Spinal cord (tissue), 10 donors: ENCODE measurements around the gene DNAJC4. TPM values are rescaled to one million over a fixed set of nuclear protein-coding genes. Genes with fewer than 3 reads are reported as not detected.
A peak's percentile ranks its signal among the peaks of the same experiment; 100 is the strongest.

ENCODE experiments used
- DNase-seq, 6 donors: peaks; one replicate each; pipeline versions ENCODE4 v3.0.0 to v3.0.0-alpha.2; 2013 to 2015; ENCODE audit warnings: low spot score in 6 of 6, low read depth in 4 of 6
- H3K27ac ChIP-seq: one replicate; pipeline ENCODE4 v1.5.1; 2013; ENCODE audit warnings: low read depth, low read length, control low read depth
- H3K27me3 ChIP-seq: one replicate; pipeline ENCODE4 v1.6.1; 2013; ENCODE audit warnings: low read length; ENCODE audit not compliant: control insufficient read depth, insufficient read depth
- H3K36me3 ChIP-seq: one replicate; pipeline ENCODE4 v1.6.1; 2013; ENCODE audit warnings: low read length; ENCODE audit not compliant: control insufficient read depth, insufficient read depth
- H3K4me1 ChIP-seq: one replicate; pipeline ENCODE4 v1.6.1; 2013; ENCODE audit warnings: low read length; ENCODE audit not compliant: control insufficient read depth, insufficient read depth
- H3K4me3 ChIP-seq: one replicate; pipeline ENCODE4 v1.5.1; 2013; ENCODE audit warnings: low read depth, low read length, control low read depth
- H3K9me3 ChIP-seq: one replicate; pipeline ENCODE4 v1.6.1; 2013; ENCODE audit warnings: low read length; ENCODE audit not compliant: control insufficient read depth, insufficient read depth
- WGBS: methylation state at CpG from one replicate; pipeline ENCODE4 v1.1.5; 2013; ENCODE audit warnings: missing lambda C conversion rate; ENCODE audit not compliant: insufficient coverage; 5-methylcytosine and 5-hydroxymethylcytosine counted together
- polyA plus RNA-seq, 2 donors: library from polyadenylated mRNA; unstranded; fragments of 120-200 nt; gene quantifications; one replicate each; pipeline ENCODE4 v1.2.1, GENCODE V29; 2013; ENCODE audit not compliant: insufficient read length in 2 of 2
- total RNA-seq, 2 donors: library from RNA; depleted of rRNA in 1 of 2; stranded (reverse); fragments of 120-200 nt in 1 of 2; fragments of >200 nt in 1 of 2; gene quantifications; one replicate each; pipeline versions ENCODE4 v1.2.3 to v1.2.4, GENCODE V29; 2013 to 2014
- donor health status: healthy.

DNAJC4 gene
- total and polyA plus RNA-seq, 4 donors = 14.7 to 77.4 (median 44.9) TPM

DNA sequence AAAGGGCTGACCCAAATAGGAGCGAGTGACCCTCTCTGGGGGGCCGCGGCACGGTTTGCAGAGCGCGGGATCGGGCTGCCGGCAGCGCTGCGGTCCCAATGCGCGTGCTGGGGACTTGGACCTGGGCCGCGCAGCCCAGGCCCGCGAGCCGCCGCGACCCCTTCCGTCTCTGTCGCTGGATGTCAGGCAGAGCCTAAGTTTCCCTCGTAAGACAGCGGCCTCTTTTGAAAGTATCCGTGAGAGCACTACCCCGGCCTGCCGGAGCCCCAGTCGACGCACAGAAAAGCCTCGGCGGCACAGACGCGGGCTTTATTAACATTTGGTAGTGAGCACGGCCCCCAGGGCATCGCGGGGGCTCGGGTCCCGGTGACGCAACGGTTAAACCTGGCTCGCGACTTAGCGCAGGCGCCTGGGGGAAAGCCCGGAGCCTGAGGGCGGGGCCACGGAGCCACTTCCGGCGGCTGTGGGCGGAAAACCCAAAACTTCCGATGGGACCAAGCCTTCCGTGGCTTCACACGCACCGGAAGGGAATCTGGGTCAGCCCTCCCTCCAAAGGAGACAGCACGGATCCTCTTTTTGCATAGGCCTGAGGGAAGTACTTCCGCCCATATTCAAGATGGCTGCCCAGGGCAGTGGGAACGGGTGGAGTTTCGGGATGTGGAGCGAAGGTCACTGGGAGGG, 39.3 kb downstream of the DNAJC4 start:
- Histone ChIP-seq H3K4me3 (peak overlapping the region; percentile 57), H3K27ac (peak overlapping the region; percentile 98)
- DNase-seq = peak; percentile 96 to 100 (median 98)

DNA sequence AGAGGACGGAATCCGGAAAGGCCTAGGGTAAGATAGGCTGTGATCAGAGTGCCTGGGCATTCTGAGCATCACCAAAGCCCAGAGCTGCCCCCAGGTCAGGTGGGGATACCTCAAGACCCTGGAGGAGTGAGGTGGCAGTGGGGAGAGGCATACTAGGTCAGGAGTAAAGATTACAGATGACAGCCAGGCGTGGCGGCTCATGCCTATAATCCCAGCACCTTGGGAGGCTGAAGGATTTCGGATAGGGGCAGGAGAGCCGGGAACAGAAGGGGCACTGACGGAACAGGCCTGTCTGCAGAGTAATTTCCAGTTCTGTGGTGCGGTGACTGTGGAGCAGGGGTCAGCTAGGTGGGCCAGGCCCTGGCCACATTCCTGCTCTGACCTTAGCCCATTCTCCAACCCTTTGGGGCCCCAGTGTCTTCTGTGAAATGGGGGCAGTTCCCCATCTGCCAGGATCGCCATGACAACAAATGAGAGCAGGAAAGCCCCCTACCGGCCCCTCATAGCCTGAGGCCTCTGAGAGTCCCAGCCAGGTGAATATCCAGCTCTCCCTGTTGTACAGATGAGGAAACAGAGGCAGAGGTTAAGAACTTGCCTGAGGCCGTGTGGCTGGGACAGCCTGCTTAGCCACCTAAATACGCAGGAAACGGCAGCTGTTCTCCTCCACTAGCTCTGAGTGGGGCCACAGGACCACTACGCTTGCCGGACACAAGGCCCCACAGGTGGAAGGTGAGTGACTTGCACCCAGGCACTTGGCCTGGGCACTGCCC, 44.9 kb downstream of the DNAJC4 start:
- Histone ChIP-seq H3K4me1 (peaks cover 20% of the 10 kb centered on the region), H3K27me3 (no peaks in the 10 kb centered on the region), H3K4me3 (no peak overlapping the region), H3K27ac (no peak overlapping the region), H3K9me3 (no peaks in the 10 kb centered on the region), H3K36me3 (peaks cover 61% of the 10 kb centered on the region)
- 86% methylated on average over 14 of the region's 15 CpGs for WGBS
- DNase-seq = no peak

More for the DNA sequence above, 39.3 kb downstream of the DNAJC4 start:
- Histone ChIP-seq H3K27me3 (no peaks in the 10 kb centered on the region), H3K4me1 (peaks cover 41% of the 10 kb centered on the region), H3K36me3 (peaks cover 50% of the 10 kb centered on the region), H3K9me3 (no peaks in the 10 kb centered on the region)
- WGBS = under 1% methylated on average over 58 of the region's 58 CpGs

DNA sequence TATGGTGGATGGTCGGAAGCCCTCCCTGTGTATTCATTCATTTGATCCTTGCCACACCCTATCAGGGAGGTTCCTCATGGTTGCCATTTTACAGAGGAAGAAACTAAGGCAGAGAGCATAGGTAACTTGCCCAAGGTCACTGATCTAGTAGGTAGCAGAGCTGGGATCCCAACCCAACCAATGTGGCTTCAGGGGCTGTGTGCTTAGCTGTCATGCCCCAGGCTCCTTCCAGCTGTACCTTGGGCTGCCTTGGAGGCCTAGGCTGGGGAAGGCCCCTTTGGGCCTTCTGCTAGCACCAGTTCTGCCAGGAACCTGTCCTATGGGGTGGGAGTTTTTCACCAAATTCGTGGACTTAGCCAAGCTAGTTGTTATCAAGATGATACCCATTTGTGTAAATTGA, 45.5 kb downstream of the DNAJC4 start:
- Histone ChIP-seq H3K27me3 (no peaks in the 10 kb centered on the region), H3K36me3 (peaks cover 61% of the 10 kb centered on the region), H3K4me1 (peaks cover 14% of the 10 kb centered on the region), H3K4me3 (no peak overlapping the region), H3K9me3 (no peaks in the 10 kb centered on the region), H3K27ac (no peak overlapping the region)
- WGBS = 100% methylated on average over 1 of the region's 2 CpGs
- no peak for DNase-seq

DNA sequence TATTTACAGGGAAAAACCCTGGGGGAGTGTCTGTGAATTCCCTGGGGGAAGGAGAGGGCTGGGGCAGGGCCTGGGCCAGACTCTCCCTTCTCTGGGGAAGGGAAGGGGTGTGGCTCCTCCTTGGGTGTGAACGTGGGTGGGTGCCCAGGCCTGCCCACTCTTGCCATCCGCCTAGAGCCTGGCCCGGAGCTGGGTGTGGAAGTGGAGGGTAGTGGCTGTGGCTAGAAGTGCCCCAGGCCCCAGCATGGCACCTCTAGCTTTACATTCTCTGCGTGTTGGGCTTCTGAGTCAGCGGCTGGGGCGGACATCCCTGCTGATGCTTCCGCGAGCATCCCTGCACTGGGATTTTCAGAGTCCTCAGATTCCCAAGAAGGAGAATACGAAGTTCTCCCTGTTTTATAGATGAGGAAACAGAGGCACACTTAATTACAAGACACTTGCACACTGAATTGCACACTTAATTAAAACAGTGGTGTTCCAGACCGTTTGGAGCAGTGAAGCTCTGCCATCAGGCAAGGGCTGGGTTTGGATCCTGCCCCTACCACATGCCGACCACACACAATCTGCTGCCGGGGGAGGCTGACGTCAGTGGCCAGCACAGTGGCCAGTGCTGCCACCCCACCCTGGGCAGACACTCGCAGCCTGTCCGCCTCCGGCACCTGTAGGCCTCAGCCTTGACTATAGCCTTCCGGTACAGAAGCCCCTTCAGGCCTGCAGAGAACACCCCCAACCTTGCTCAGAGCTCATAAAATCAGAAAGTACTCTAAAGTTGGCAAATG, 46.5 kb downstream of the DNAJC4 start:
- H3K9me3 ChIP-seq = no peaks in the 10 kb centered on the region
- H3K36me3 ChIP-seq = peaks cover 66% of the 10 kb centered on the region
- H3K27ac ChIP-seq = no peak overlapping the region
- DNase-seq = no peak
- no peaks in the 10 kb centered on the region for H3K27me3 ChIP-seq
- H3K4me1 ChIP-seq = peaks cover 8% of the 10 kb centered on the region
- 87% methylated on average over 14 of the region's 17 CpGs for WGBS
- H3K4me3 ChIP-seq = no peak overlapping the region

DNA sequence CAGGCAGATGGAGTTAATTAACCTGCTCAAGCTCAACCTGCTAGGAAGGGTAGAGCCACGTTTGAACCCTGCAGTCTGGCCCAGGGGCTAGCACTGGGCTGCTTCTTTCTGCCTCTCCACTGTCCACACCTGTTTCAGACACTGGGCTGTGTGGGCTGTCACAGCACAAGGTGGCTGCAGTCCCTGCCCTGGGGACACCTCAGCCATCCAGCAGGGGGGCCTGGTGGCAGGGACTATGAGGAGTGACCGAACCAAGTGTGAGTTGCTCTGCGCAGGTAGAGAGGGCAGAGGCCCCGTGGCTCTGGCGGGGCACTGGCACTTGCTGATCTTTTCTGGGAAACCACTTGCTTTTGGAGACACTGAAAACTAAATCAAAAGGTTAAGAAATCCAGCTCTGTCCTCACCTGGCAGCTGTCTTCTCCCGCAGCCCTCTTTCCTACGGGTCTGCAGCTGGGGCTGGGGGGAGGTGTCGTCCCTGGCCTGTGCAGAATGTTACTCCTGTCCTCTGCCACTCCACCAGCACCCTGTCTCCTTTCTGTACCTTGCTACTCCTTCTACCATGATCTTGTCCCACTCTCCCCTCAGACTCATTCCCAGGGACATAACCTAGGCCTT, 48.3 kb downstream of the DNAJC4 start:
- 92% methylated on average over 7 of the region's 8 CpGs for WGBS
- no peak overlapping the region for H3K27ac ChIP-seq
- peaks cover 6% of the 10 kb centered on the region for H3K4me1 ChIP-seq
- DNase-seq = no peak
- H3K9me3 ChIP-seq = no peaks in the 10 kb centered on the region
- H3K4me3 ChIP-seq = no peak overlapping the region
- no peaks in the 10 kb centered on the region for H3K27me3 ChIP-seq
- H3K36me3 ChIP-seq = peaks cover 79% of the 10 kb centered on the region

DNA sequence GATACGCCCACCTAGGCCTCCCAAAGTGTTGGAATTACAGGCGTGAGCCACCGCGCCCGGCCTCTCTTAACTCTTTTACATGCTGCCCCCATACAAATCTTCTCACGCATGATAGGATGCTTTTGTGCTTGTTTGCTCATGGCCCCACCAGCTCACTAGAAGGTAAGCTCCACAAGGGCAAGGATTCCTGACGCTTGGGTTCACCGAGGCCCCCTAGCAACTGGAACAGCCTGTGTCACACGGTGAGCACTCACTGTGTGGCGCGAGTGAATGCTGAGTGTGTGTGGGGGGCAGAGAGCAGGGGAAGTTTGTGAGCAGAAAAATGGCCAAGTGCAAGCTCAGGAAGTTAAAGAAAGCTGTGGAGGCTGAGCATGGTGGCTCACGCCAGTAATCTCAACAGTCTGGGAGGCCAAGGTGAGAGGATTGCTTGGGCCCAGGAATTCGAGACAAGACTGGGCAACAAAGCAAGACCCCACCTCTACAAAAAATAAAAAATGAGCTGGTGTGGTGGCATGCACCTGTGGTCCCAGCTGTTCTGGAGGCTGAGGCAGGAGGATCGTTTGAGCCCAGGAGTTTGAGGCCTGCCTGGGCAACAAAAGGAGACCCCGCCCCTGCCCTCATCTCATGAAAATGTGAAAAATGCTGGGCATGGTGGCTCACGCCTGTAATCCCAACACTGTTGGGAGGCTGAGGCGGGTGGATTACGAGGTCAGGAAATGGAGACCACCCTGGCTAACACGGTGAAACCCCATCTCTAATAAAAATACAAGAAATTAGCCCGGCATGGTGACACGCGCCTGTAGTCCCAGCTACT, 51.8 kb downstream of the DNAJC4 start:
- H3K9me3 ChIP-seq = no peaks in the 10 kb centered on the region
- H3K4me3 ChIP-seq = no peak overlapping the region
- WGBS = 97% methylated on average over 15 of the region's 22 CpGs
- H3K27me3 ChIP-seq = no peaks in the 10 kb centered on the region
- H3K36me3 ChIP-seq = peaks cover 60% of the 10 kb centered on the region
- H3K27ac ChIP-seq = no peak overlapping the region
- DNase-seq = no peak
- H3K4me1 ChIP-seq = peaks cover 28% of the 10 kb centered on the region

DNA sequence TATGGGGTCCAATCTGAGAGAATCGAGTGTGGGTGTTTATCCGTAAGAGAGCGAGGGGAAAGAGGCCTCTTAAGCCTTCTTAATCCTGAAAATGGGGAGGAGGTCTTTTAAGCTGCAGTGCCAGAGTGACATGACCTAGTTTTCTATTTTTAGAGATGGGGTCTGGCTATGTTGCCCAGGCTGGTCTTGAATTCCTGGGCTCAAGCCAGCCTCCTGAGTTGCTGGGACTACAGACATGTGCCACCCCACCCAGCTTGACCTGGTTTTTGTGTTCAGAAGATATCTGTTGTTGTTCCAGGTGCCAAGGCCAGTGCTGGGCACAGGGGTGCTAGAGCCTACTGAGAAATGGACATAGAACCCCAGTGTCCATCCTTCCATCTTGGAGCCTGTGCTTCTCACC, 52.7 kb downstream of the DNAJC4 start:
- Histone ChIP-seq H3K36me3 (peaks cover 62% of the 10 kb centered on the region), H3K4me1 (peaks cover 37% of the 10 kb centered on the region), H3K4me3 (no peak overlapping the region), H3K27me3 (no peaks in the 10 kb centered on the region), H3K9me3 (no peaks in the 10 kb centered on the region), H3K27ac (no peak overlapping the region)
- no peak for DNase-seq
- 96% methylated on average over 3 of the region's 3 CpGs for WGBS
